GM19239 (cell line): ENCODE data around the gene ABHD10.

Source experiments
- DNase-seq: peaks from one replicate; pipeline ENCODE4 v3.0.0; 2011; ENCODE audit warnings: low spot score; ENCODE audit not compliant: insufficient read length
- FAIRE-seq: peaks from 2 replicates; lab custom pipeline; 2011; peaks lifted over from hg19 to GRCh38; lab: Jason Lieb, UNC

Gene ABHD10

GRCh38 chr3:111978583-111979433 is at the start of gene ABHD10:
Gene ABHD10 (plus strand): TSS chr3:111979026. CDS start chr3:111979062, 36 bp downstream.
- FAIRE-seq (peak; percentile 100), DNase-seq (peak; percentile 61)

GRCh38 chr3:111929484-111929883 is 49.3 kb upstream of the ABHD10 start:
- no peak for FAIRE-seq

GRCh38 chr3:111932946-111933345 is 45.9 kb upstream of the ABHD10 start:
- DNase-seq (no peak), FAIRE-seq (no peak)

More at GRCh38 chr3:111929484-111929883, 49.3 kb upstream of the ABHD10 start:
- no peak for DNase-seq

GRCh38 chr3:111936191-111936841 is 42.5 kb upstream of the ABHD10 start:
- FAIRE-seq, result no peak
- no peak for DNase-seq

GRCh38 chr3:111936967-111937366 is 41.9 kb upstream of the ABHD10 start:
- FAIRE-seq (no peak), DNase-seq (no peak)

- no peak for DNase-seq
- FAIRE-seq, result no peak
Observed at GRCh38 chr3:111937871-111938270, 41.0 kb upstream of the ABHD10 start.

GRCh38 chr3:111939873-111940272 is 39.0 kb upstream of the ABHD10 start:
- DNase-seq (no peak), FAIRE-seq (no peak)

GRCh38 chr3:111943533-111943932 is 35.3 kb upstream of the ABHD10 start:
- FAIRE-seq, result no peak

GRCh38 chr3:111944372-111944771 is 34.5 kb upstream of the ABHD10 start:
- FAIRE-seq (no peak), DNase-seq (no peak)

More at GRCh38 chr3:111943533-111943932, 35.3 kb upstream of the ABHD10 start:
- no peak for DNase-seq

- no peak for DNase-seq
- FAIRE-seq, result no peak
Observed at GRCh38 chr3:111947231-111947630, 31.6 kb upstream of the ABHD10 start.

- FAIRE-seq (no peak), DNase-seq (no peak)
Observed at GRCh38 chr3:111948786-111949185, 30.0 kb upstream of the ABHD10 start.

GRCh38 chr3:111949712-111950111 is 29.1 kb upstream of the ABHD10 start:
- no peak for FAIRE-seq
- no peak for DNase-seq

- DNase-seq (no peak), FAIRE-seq (no peak)
Observed at GRCh38 chr3:111951032-111951431, 27.8 kb upstream of the ABHD10 start.

- FAIRE-seq, result no peak
Observed at GRCh38 chr3:111952086-111952485, 26.7 kb upstream of the ABHD10 start.

GRCh38 chr3:111952866-111953450 is 25.9 kb upstream of the ABHD10 start:
- DNase-seq (no peak), FAIRE-seq (no peak)

More at GRCh38 chr3:111952086-111952485, 26.7 kb upstream of the ABHD10 start:
- DNase-seq, result no peak

GRCh38 chr3:111954228-111954990 is 24.4 kb upstream of the ABHD10 start:
- FAIRE-seq (no peak), DNase-seq (no peak)

GRCh38 chr3:111955876-111956275 is 22.9 kb upstream of the ABHD10 start:
- no peak for DNase-seq
- FAIRE-seq, result no peak

GRCh38 chr3:111956449-111956848 is 22.4 kb upstream of the ABHD10 start:
- DNase-seq (no peak), FAIRE-seq (no peak)

GRCh38 chr3:111956995-111957734 is 21.7 kb upstream of the ABHD10 start:
- DNase-seq (no peak), FAIRE-seq (no peak)
